Measurements from ENCODE around the gene RNASE11.
"Not testable (repeated sequence)": the region's sequence is repeated elsewhere in the genome, so short reads cannot be mapped to it uniquely, and the experiment has no call there.

RNASE11 gene

GRCh38 chr14:20587489-20588154 is at the start of gene RNASE11:
TSS of gene RNASE11 (minus strand) at chr14:20588001.
- DNase-seq (ENCODE audit: low read depth in 3 of 3): no peak

- DNase-seq (ENCODE audit: low read depth in 3 of 3): peak in 2 of 3 donors; percentile 45 to 66
Observed at GRCh38 chr14:20632831-20633691, 45.3 kb upstream of the RNASE11 start.

GRCh38 chr14:20632448-20632830 is 44.6 kb upstream of the RNASE11 start:
- DNase-seq (ENCODE audit: low read depth in 3 of 3): no peak

GRCh38 chr14:20631880-20632389 is 44.1 kb upstream of the RNASE11 start:
- no peak for DNase-seq (ENCODE audit: low read depth in 3 of 3)

GRCh38 chr14:20631023-20631879 is 43.5 kb upstream of the RNASE11 start:
- DNase-seq (ENCODE audit: low read depth in 3 of 3): peak in 2 of 3 donors; percentile 35 to 37

GRCh38 chr14:20630340-20631022 is 42.7 kb upstream of the RNASE11 start:
- DNase-seq (ENCODE audit: low read depth in 3 of 3): peak in 1 of 3 donors; percentile 37

GRCh38 chr14:20628063-20628854 is 40.5 kb upstream of the RNASE11 start:
- DNase-seq (ENCODE audit: low read depth in 3 of 3): no peak

- DNase-seq (ENCODE audit: low read depth in 3 of 3): no peak
Observed at GRCh38 chr14:20627346-20628027, 39.7 kb upstream of the RNASE11 start.

- no peak for DNase-seq (ENCODE audit: low read depth in 3 of 3)
Observed at GRCh38 chr14:20626274-20626673, 38.5 kb upstream of the RNASE11 start.

- no peak for DNase-seq (ENCODE audit: low read depth in 3 of 3)
Observed at GRCh38 chr14:20624495-20625070, 36.8 kb upstream of the RNASE11 start.

- DNase-seq (ENCODE audit: low read depth in 3 of 3): no peak
Observed at GRCh38 chr14:20623798-20624197, 36.0 kb upstream of the RNASE11 start.

- no peak for DNase-seq (ENCODE audit: low read depth in 3 of 3)
Observed at GRCh38 chr14:20622816-20623291, 35.1 kb upstream of the RNASE11 start.

GRCh38 chr14:20620798-20621478 is 33.1 kb upstream of the RNASE11 start:
- no peak for DNase-seq (ENCODE audit: low read depth in 3 of 3)

- DNase-seq (ENCODE audit: low read depth in 3 of 3): not testable (repeated sequence)
Observed at GRCh38 chr14:20619688-20620087, 31.9 kb upstream of the RNASE11 start.

GRCh38 chr14:20618271-20618749 is 30.5 kb upstream of the RNASE11 start:
- no peak for DNase-seq (ENCODE audit: low read depth in 3 of 3)

GRCh38 chr14:20617138-20618003 is 29.6 kb upstream of the RNASE11 start:
- DNase-seq (ENCODE audit: low read depth in 3 of 3): no peak

GRCh38 chr14:20615996-20616395 is 28.2 kb upstream of the RNASE11 start:
- DNase-seq (ENCODE audit: low read depth in 3 of 3): no peak
